Activated T-cell treated with anti-CD3 and anti-CD28 coated beads for 24 hours (primary cell): ENCODE data around the gene SMARCAL1.

Experiments
- DNase-seq: peaks from one replicate; pipeline ENCODE4 v3.0.0-alpha.2; 2020; ENCODE audit warnings: low read depth

The SMARCAL1 gene

DNA sequence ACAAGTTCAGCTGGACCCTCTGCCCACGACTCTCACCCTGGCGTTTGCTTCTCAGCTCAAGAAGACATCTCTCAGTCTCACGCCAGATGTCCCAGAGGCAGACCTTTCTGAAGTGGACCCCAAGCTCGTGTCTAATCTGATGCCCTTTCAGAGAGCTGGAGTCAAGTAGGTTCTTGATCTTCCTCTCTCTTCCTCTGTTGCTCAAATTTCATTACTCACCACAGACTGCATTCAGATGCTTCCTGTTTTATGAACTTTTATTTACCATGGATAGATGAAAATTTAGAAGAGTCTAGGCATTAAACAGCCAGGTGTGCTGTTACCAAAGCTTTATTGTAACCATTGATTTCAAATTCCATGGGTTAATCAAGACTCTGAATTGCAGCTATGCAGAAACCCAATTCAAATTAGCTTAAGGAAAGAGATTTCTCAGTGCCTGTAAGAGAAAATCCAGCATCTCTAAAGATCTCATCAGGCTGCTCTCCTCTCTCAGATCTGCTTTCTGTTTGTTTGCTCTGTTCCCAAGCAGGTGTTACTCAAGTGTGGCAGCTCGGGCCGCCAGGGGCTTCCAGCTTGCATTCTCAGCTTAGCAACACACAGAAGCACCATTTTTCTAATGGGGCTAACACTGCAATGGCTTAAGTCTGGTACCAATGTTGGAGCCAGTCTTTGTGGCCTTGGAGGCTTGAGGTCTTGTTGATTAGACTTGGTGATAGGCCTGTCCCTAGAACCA lies 16.5 kb downstream of the SMARCAL1 start:
- no peak for DNase-seq

GRCh38 chr2:216429428-216429827 lies 17.1 kb downstream of the SMARCAL1 start:
- no peak for DNase-seq

- DNase-seq = no peak
Observed at GRCh38 chr2:216430811-216431530, 18.7 kb downstream of the SMARCAL1 start.

DNA sequence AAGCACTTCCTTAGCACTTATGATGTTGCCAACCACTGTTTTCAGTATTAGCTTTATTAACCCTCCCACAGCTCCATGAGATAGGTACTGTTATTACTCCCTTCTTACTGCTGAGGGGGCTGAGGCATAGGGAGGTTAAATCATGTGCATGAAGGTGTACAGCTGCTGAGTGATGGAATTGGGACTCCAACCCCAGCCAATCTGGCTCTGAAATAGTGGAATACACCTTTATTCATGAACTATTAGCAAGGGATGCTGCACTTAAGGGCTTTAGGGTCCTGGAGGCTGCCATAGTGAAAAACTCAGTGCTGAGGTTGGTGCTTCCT lies 19.2 kb downstream of the SMARCAL1 start:
- DNase-seq = no peak

GRCh38 chr2:216436383-216436782 lies 24.1 kb downstream of the SMARCAL1 start:
- no peak for DNase-seq

GRCh38 chr2:216441308-216442010 lies 29.2 kb downstream of the SMARCAL1 start:
- no peak for DNase-seq

GRCh38 chr2:216445501-216445900 lies 33.2 kb downstream of the SMARCAL1 start:
- no peak for DNase-seq

GRCh38 chr2:216446343-216446742 lies 34.1 kb downstream of the SMARCAL1 start:
- no peak for DNase-seq

- DNase-seq = no peak
Observed at GRCh38 chr2:216447293-216447692, 35.0 kb downstream of the SMARCAL1 start.

DNA sequence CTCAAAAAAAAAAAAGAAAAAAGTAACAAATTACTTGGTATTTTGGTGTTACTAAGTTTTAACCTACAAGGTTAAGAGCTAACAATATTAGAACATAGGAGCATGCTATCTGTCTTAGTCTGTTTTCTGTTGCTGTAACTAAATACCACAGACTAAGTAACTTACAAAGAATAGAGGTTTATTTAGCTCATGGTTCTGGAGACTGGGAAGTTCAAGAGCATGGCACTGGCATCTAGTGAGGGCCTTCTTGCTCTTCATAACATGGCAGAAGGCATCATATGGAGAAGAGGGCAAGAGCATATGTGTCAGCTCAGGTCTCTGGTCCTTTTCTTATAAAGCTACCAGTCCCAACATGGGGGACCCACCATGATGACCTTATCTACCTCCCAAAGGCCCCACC lies 36.5 kb downstream of the SMARCAL1 start:
- no peak for DNase-seq

DNA sequence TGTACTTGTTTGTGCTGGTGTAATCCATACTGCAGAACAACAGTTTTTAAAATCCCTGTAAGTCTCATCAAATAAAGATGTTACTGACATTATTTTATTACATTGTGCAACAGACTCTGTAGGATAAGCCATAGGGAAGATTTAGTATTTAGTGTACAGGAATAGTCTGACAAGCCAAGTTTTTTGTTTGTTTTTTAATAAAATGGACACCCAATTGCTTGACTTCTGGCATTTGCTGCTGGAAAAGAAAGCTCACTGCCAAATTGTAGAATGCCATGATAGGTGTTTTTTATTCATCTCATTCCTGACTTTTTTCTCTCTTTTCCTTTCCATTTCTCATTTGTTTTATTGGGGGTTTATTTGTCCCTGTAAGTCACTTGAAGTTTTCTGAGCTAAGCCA lies 38.1 kb downstream of the SMARCAL1 start:
- DNase-seq = no peak

DNA sequence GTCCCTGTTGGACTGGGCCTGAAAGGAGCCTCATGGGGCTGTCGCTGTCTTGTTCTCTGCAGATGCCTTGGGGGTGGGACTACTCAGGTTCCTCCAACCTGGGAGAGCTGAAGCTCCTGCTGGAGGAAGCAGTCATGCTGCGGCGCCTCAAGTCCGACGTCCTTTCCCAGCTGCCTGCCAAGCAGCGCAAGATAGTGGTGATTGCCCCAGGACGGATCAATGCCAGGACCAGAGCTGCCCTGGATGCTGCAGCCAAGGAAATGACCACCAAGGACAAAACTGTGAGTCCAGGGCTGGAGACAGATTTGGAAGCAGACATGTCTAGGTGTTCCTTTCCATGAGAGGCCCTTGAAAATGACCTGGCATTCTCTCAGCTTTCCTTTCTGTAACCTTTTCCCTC lies 38.5 kb downstream of the SMARCAL1 start:
- DNase-seq = no peak

GRCh38 chr2:216453955-216454614 lies 41.8 kb downstream of the SMARCAL1 start:
- DNase-seq = no peak

GRCh38 chr2:216463148-216463547 lies 50.9 kb downstream of the SMARCAL1 start:
- no peak for DNase-seq

GRCh38 chr2:216464104-216464720 lies 51.9 kb downstream of the SMARCAL1 start:
- no peak for DNase-seq

DNA sequence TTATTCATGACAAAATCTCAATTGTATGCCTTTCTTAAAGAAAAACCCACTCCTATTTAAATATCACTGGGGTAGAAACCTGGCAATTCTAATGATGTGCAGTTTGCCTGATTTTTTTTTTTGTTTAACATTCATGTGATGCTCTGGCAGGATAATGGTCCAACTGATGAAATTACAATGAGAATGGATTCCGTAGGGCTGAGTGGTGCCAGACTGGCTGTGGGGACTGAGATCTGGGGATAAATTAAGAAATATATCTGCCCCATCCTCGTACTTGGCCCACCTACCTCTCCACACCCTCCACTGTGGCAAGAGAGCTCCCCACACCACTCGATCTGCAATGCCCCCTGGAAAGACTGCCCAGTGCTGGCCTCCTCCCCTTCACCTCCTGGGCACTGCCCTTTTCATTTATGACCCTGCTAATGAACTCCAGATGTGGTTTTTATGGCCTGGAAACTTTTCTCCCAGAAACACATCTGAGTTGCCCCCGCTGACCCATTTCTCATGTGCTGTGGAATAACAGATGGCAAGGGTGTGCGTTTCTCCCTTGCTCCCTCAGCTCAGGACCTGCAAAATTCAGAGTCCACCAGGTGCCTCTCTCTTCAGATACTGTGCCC lies 53.4 kb downstream of the SMARCAL1 start:
- DNase-seq = no peak

DNA sequence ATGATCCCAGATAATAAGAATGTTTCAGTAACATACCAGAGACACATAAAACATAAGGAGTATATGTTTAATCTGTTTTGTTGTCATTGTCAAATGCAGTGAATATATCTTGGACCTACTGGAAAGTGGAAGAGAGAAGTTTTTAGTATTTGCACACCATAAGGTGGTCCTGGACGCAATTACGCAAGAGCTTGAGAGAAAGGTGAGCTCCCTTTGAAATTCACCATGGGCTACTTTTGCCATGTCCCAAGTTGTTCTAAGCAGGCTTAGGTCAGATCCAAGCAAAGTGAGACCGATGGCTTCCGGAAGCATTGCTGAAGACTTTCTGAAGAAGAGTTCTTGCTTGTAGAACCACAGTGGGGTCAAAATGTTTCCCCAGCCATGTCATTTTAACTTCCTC lies 55.6 kb downstream of the SMARCAL1 start:
- DNase-seq = no peak

DNA sequence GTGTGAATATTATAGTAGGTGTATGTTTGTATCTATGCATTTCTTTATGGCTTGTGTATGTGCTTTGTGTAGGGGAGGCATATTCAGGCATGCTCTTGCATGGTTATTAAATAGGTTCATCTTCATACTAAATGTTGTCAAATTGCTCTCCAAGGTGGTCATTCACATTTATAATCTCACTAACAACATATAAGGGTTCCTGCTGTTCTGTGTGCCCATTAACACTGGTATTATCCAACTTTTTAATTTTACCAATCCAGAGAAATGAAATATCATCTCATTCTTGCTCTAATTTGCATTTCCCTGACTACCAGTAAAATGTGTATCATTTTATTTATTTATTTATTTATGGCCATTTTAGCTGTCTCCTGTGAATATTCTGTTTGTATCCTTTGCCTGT lies 57.4 kb downstream of the SMARCAL1 start:
- DNase-seq = no peak

DNA sequence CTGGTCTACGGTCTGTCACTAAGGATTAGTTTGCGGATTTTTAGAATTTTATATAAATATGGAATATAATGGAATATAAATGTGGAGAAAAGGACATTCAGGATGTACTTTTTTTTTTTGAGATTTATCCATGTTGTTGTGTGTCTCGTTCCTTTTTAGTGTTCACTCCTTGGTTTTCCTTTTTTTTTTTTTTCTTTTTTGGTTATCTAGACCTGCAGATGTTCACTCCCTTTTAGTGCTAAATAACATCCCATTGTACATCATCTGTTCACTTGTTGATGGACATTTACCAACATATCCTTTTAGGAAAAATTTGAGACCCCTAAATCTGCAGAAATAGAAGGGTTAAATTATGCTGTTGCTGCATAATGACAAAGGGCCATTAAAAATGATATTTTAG lies 60.9 kb downstream of the SMARCAL1 start:
- no peak for DNase-seq

GRCh38 chr2:216474925-216475670 lies 62.8 kb downstream of the SMARCAL1 start:
- DNase-seq = peak; percentile 4

DNA sequence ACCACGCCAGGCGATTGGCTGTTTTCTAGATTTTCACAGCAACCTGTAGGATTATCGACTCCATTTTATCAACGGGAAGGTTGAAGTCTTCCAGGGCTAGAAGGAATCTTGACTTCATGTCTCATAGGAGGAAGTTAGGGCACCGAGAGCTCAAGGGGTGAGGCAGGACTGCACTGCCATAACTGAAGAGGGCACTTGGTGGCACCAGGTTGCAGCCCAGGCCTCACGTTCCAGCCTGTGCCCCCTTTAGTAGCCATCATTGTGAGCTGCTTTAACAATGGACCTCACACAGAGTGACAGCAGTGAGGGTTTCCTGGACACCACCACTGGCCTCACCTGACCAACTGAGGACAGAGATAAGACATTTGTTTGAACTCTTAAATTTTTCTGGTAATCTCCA lies 63.5 kb downstream of the SMARCAL1 start:
- no peak for DNase-seq
